Activated CD4-positive, alpha-beta T cell treated with anti-CD3 and anti-CD28 coated beads, Interleukin-2, Interleukin-6, amounts not matched to agents 100 ng/mL and 50 ng/mL, durations not matched to agents 16 hours and 8 hours (primary cell): ENCODE measurements around the gene SLC50A1.

Experiments used
- DNase-seq: peaks from one replicate; pipeline ENCODE4 v3.0.0-alpha.2; 2020

SLC50A1 gene

DNA sequence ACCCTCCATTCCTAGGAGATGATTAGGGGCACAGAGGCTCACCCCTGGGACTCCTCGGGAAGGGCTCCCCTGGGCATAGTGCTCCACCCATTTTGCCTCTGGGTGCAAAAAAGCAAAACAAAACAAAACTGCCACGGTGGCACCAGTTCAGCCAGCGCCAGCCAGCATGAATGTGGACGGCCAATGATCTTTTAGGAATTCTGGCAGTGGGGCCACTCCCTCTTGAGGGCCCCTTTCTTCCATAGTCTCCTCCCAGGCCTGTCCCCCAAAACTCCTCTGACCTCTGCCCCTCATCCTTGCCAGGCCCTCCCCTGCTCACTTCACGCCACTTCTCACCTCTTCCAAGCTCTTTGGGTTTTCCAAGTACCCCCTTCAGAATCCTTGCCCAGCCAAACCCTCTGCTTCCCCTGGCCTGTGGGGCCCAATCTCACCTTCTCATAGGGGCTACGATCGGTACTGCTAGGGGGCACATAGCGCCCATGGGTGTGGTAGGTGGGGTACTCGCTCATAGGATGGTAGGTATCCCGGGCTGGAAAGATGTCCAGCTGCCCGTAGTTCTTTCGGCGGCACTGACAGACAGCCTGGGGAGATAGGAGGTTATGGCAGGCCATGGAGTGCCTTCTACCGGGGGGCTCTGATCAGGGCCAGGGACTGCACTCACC, 51.3 kb downstream of the SLC50A1 start:
- no peak for DNase-seq

GRCh38 chr1:155187456-155187891, 51.8 kb downstream of the SLC50A1 start:
- DNase-seq = no peak

- DNase-seq = no peak
Measured at GRCh38 chr1:155188268-155188667, 52.6 kb downstream of the SLC50A1 start.
